ENCODE data around the gene SEMA3F.

- TF ChIP-seq CTCF (conservative IDR thresholded peaks at IDR 0.05; ENCODE audit: low read depth, low read length): no peak
- no peak for TF ChIP-seq CEBPB (IDR thresholded peaks at IDR 0.05; ENCODE audit: low read depth, low read length)
- TF ChIP-seq MAZ (IDR thresholded peaks at IDR 0.05; ENCODE audit: borderline replicate concordance, low read depth, low read length): no peak
These were observed 32.3 kb upstream of the SEMA3F start for GRCh38 chr3:50122661-50123391.
